Right atrium auricular region (tissue), 2 donors: ENCODE results near the gene RASGRF1. TPM values are rescaled to one million over a fixed set of nuclear protein-coding genes. Genes with fewer than 3 reads are reported as not detected.

Source experiments
- DNase-seq: peaks from one replicate; pipeline ENCODE4 v3.0.0-alpha.2; 2019; ENCODE audit warnings: low spot score
- H3K27ac ChIP-seq, 2 donors: fragments of 200-600 bp; sonication (generic); 1 replicate in 1 of 2; 2 replicates in 1 of 2; pipeline ENCODE4 v1.5.1; 2016 to 2019
- H3K27me3 ChIP-seq, 2 donors: fragments of 200-600 bp; sonication (generic); one replicate each; pipeline versions ENCODE4 v1.5.1 to v1.6.0; 2017 to 2019
- H3K36me3 ChIP-seq: fragments of 200-600 bp; sonication (generic); one replicate; pipeline ENCODE4 v1.5.1; 2016
- H3K4me1 ChIP-seq, 2 donors: fragments of 200-600 bp; sonication (generic); one replicate each; pipeline versions ENCODE4 v1.5.1 to v1.6.0; 2017 to 2019
- H3K4me3 ChIP-seq, 2 donors: fragments of 200-600 bp; sonication (generic); 1 replicate in 1 of 2; 2 replicates in 1 of 2; pipeline ENCODE4 v1.5.1; 2017 to 2019; ENCODE audit warnings: mild to moderate bottlenecking in 1 of 2, moderate library complexity in 1 of 2
- H3K9me3 ChIP-seq, 2 donors: fragments of 200-600 bp; sonication (generic); one replicate each; pipeline ENCODE4 v1.5.1; 2019
- CTCF ChIP-seq, 2 donors: fragments of 200-600 bp; sonication (generic); IDR thresholded peaks; one replicate each; pipeline ENCODE4 v1.5.1; 2019; ENCODE audit warnings: antibody characterized with exemption in 2 of 2
- total RNA-seq, 2 donors: library from RNA; depleted of rRNA; stranded (reverse); fragments of >200 nt; gene quantifications; one replicate each; pipeline ENCODE4 v1.1.0, GENCODE V29; 2016

The RASGRF1 gene
- total RNA-seq, 2 donors from 2014 or later, result 1.0 TPM; not detected in 1

GRCh38 chr15:78981532-78982313 lies 108.9 kb downstream of the RASGRF1 start:
- no peaks in the 10 kb centered on the region for H3K36me3 ChIP-seq
- H3K27me3 ChIP-seq, result no peaks in the 10 kb centered on the region
- no peak for TF ChIP-seq CTCF (IDR thresholded peaks at IDR 0.05)
- no peak overlapping the region for H3K4me3 ChIP-seq
- H3K27ac ChIP-seq, result no peak overlapping the region
- H3K4me1 ChIP-seq, result peaks cover 0 to 10% of the 10 kb centered on the region in 2 donors
- no peak for DNase-seq
- H3K9me3 ChIP-seq, result no peaks in the 10 kb centered on the region

- H3K36me3 ChIP-seq, result no peaks in the 10 kb centered on the region
- H3K27ac ChIP-seq, result no peak overlapping the region
- H3K27me3 ChIP-seq, result no peaks in the 10 kb centered on the region
- no peak overlapping the region for H3K4me3 ChIP-seq
- peaks cover 0 to 10% of the 10 kb centered on the region in 2 donors for H3K4me1 ChIP-seq
- DNase-seq, result no peak
- H3K9me3 ChIP-seq, result no peaks in the 10 kb centered on the region
- peak; percentile 47 to 74 for TF ChIP-seq CTCF (IDR thresholded peaks at IDR 0.05)
Observed at GRCh38 chr15:78979456-78980320, 110.9 kb downstream of the RASGRF1 start.

GRCh38 chr15:78978601-78979179 lies 111.9 kb downstream of the RASGRF1 start:
- Histone ChIP-seq H3K36me3 (no peaks in the 10 kb centered on the region), H3K4me1 (peaks cover 0 to 5% of the 10 kb centered on the region in 2 donors), H3K9me3 (no peaks in the 10 kb centered on the region), H3K4me3 (no peak overlapping the region), H3K27me3 (no peaks in the 10 kb centered on the region), H3K27ac (no peak overlapping the region)
- TF ChIP-seq CTCF (IDR thresholded peaks at IDR 0.05), result no peak
- DNase-seq, result no peak

GRCh38 chr15:78977591-78978347 lies 112.8 kb downstream of the RASGRF1 start:
- TF ChIP-seq CTCF (IDR thresholded peaks at IDR 0.05), result no peak
- Histone ChIP-seq H3K27me3 (no peaks in the 10 kb centered on the region), H3K27ac (no peak overlapping the region), H3K9me3 (no peaks in the 10 kb centered on the region), H3K4me1 (no peaks in the 10 kb centered on the region), H3K36me3 (no peaks in the 10 kb centered on the region), H3K4me3 (no peak overlapping the region)
- DNase-seq, result no peak

- no peak overlapping the region for H3K27ac ChIP-seq
- DNase-seq, result no peak
Observed at GRCh38 chr15:78977091-78977571, 113.4 kb downstream of the RASGRF1 start.

More at GRCh38 chr15:78977091-78977571, 113.4 kb downstream of the RASGRF1 start:
- Histone ChIP-seq H3K27me3 (no peaks in the 10 kb centered on the region), H3K36me3 (no peaks in the 10 kb centered on the region), H3K9me3 (no peaks in the 10 kb centered on the region), H3K4me1 (no peaks in the 10 kb centered on the region), H3K4me3 (no peak overlapping the region)
- TF ChIP-seq CTCF (IDR thresholded peaks at IDR 0.05), result no peak
